ENCODE results near the gene POLE4.

DNA sequence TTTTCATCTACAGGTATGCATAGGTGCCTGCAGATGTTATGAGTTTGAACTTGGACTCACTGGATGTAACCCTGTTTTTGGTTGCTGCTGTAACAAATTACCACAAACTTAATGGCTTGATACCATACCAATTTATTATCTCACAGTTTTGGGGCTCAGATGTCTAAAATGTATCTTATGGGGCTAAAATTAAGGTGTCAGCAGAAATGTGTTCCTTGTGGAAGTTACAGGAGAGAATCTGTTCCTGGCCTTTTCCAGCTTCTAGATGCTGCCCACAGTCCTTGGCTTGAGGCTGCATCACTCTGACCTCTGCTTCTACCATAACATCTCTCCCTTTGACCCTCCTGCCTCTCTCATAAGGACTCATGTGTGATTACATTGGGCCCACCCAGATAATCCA lies 47.6 kb downstream of the POLE4 start:
- TF ChIP-seq, protein P1, sequence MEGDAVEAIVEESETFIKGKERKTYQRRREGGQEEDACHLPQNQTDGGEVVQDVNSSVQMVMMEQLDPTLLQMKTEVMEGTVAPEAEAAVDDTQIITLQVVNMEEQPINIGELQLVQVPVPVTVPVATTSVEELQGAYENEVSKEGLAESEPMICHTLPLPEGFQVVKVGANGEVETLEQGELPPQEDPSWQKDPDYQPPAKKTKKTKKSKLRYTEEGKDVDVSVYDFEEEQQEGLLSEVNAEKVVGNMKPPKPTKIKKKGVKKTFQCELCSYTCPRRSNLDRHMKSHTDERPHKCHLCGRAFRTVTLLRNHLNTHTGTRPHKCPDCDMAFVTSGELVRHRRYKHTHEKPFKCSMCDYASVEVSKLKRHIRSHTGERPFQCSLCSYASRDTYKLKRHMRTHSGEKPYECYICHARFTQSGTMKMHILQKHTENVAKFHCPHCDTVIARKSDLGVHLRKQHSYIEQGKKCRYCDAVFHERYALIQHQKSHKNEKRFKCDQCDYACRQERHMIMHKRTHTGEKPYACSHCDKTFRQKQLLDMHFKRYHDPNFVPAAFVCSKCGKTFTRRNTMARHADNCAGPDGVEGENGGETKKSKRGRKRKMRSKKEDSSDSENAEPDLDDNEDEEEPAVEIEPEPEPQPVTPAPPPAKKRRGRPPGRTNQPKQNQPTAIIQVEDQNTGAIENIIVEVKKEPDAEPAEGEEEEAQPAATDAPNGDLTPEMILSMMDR (conservative IDR thresholded peaks at IDR 0.05 in 1 of 2, IDR thresholded peaks at IDR 0.05 in 1 of 2; ENCODE audit: extremely low read depth in 1 of 2, insufficient read depth in 1 of 2, low read depth in 1 of 2, low read length in 2 of 2) = no peak
- no peak for TF ChIP-seq EZH2 (IDR thresholded peaks at IDR 0.05; ENCODE audit: borderline replicate concordance, low read length)

All from mammary epithelial cell (primary cell).